GM12878 (cell line): ENCODE data around the gene PRRT1B. TPM values are rescaled to one million over a fixed set of nuclear protein-coding genes. Genes with fewer than 3 reads are reported as not detected.
A peak's percentile ranks its signal among the peaks of the same experiment; 100 is the strongest.

Source experiments
- ATAC-seq: fragments of 200-7000 bp; cut with Tn5 transposase; 3 replicates; pipeline ENCODE4 v1.9.1; 2020; ENCODE audit warnings: mild to moderate bottlenecking, moderate library complexity
- BruUV-seq: library from RNA; stranded (reverse); fragments of 400-500 nt; replicated peaks from 2 replicates; lab custom pipeline; 2021; lab: Mats Ljungman, UMichigan
- CTCF ChIA-PET: fragments of 300-600 bp; sonication (Branson Sonifier 250); formaldehyde crosslinking; extraction: SDS; loops from one replicate; lab custom pipeline; 2021; ENCODE audit warnings: inconsistent platforms; lab: Yijun Ruan, JAX
- POLR2A ChIA-PET: fragments of 350-600 bp; formaldehyde crosslinking; extraction: SDS; loops from one replicate; lab custom pipeline; 2021; ENCODE audit warnings: inconsistent platforms; lab: Charles Lee
- RAD21 ChIA-PET: fragments of 300-600 bp; sonication (Branson Sonifier 250); formaldehyde crosslinking; loops from one replicate; lab custom pipeline; 2023; ENCODE audit warnings: antibody characterized with exemption; ENCODE audit not compliant: unreplicated experiment; lab: Charles Lee
- SMC1A ChIA-PET: fragments of 300-600 bp; sonication (Branson Sonifier 250); formaldehyde crosslinking; loops from one replicate; lab custom pipeline; 2023; ENCODE audit not compliant: unreplicated experiment, uncharacterized antibody; lab: Charles Lee
- DNase-seq: peaks from one replicate; pipeline ENCODE4 v3.0.0-alpha.2; 2011; ENCODE audit warnings: low read depth, low spot score
- FAIRE-seq: peaks from 3 replicates; lab custom pipeline; 2011; peaks lifted over from hg19 to GRCh38; lab: Jason Lieb, UNC
- H2AFZ ChIP-seq: 2 replicates; pipeline ENCODE4 v1.6.0; 2011; ENCODE audit warnings: low read depth, low read length, control low read depth; ENCODE audit not compliant: control insufficient read depth
- H3K27ac ChIP-seq: 2 replicates; pipeline ENCODE4 v1.5.1; 2011; ENCODE audit warnings: control low read depth; ENCODE audit not compliant: control insufficient read depth, insufficient read depth
- H3K27me3 ChIP-seq, 2 experiments: replicated peaks in 1 of 2; 2 replicates each; pipeline versions ENCODE4 v1.6.0 to v1.6.1; 2011; ENCODE audit warnings: low read length in 1 of 2; ENCODE audit not compliant: control insufficient read depth in 2 of 2, insufficient read depth in 2 of 2
- H3K36me3 ChIP-seq, 2 experiments: 2 replicates each; pipeline ENCODE4 v1.5.1; 2011; ENCODE audit warnings: low read length in 1 of 2; ENCODE audit not compliant: control insufficient read depth in 2 of 2, insufficient read depth in 2 of 2
- H3K4me1 ChIP-seq: 2 replicates; pipeline ENCODE4 v1.6.1; 2011; ENCODE audit warnings: mild to moderate bottlenecking, low read length, moderate library complexity, mixed read lengths; ENCODE audit not compliant: control insufficient read depth, insufficient read depth
- H3K4me2 ChIP-seq: 2 replicates; pipeline ENCODE4 v1.6.0; 2011; ENCODE audit warnings: control low read depth; ENCODE audit not compliant: control insufficient read depth, insufficient read depth
- H3K4me3 ChIP-seq: fragments of 200-600 bp; sonication (generic); 2 replicates; pipeline ENCODE4 v1.5.1; 2016
- H3K79me2 ChIP-seq: 2 replicates; pipeline ENCODE4 v1.6.0; 2011; ENCODE audit warnings: low read length; ENCODE audit not compliant: control insufficient read depth, insufficient read depth
- H3K9ac ChIP-seq: 2 replicates; pipeline ENCODE4 v1.8.0; 2011; ENCODE audit warnings: low read length, control low read depth, mixed read lengths; ENCODE audit not compliant: control insufficient read depth, insufficient read depth
- H3K9me3 ChIP-seq: replicated peaks from 3 replicates; pipeline ENCODE4 v1.5.1; 2011; ENCODE audit warnings: mild to moderate bottlenecking, low read length; ENCODE audit not compliant: control insufficient read depth, insufficient read depth
- H4K20me1 ChIP-seq: 2 replicates; pipeline ENCODE4 v1.6.0; 2011; ENCODE audit not compliant: control insufficient read depth, insufficient read depth
- POLR2A ChIP-seq: IDR thresholded peaks from 2 replicates; pipeline ENCODE4 v1.6.1; 2011; ENCODE audit warnings: low read depth, mild to moderate bottlenecking, low read length
- POLR2AphosphoS2 ChIP-seq: IDR thresholded peaks from 2 replicates; pipeline ENCODE4 v1.6.1; 2011; ENCODE audit warnings: low read depth, mild to moderate bottlenecking, low read length, improper control_type of control experiment, moderate library complexity
- POLR2AphosphoS5 ChIP-seq: IDR thresholded peaks from 2 replicates; pipeline ENCODE4 v1.6.1; 2011; ENCODE audit warnings: mild to moderate bottlenecking, low read length, inconsistent platforms
- SMAD5 ChIP-seq: IDR thresholded peaks from 2 replicates; pipeline ENCODE4 v1.6.1; 2016; ENCODE audit warnings: antibody characterized with exemption, low read depth
- ZNF207 ChIP-seq: fragments of 450-650 bp; IDR thresholded peaks from 2 replicates; pipeline ENCODE4 v1.6.1; 2014; ENCODE audit warnings: antibody characterized with exemption, mild to moderate bottlenecking, borderline replicate concordance
- WGBS: methylation state at CpG from one replicate; pipeline ENCODE4 v1.1.6; 2016; ENCODE audit warnings: low lambda C conversion rate; ENCODE audit not compliant: insufficient replicate concordance, insufficient coverage; ENCODE audit errors: missing lambda C conversion rate; 5-methylcytosine and 5-hydroxymethylcytosine counted together
- in situ Hi-C: fragments of 300-500 bp; cut with MboI; formaldehyde crosslinking; loops from 9 replicates; pipeline ENCODE4 v1.14.3; 2018; ENCODE audit warnings: mixed read lengths
- intact Hi-C: fragments of 100-400 bp; cut with micrococcal nuclease; formaldehyde crosslinking; loops from one replicate; pipeline ENCODE4 v1.14.2; 2022; ENCODE audit not compliant: unreplicated experiment
- polyA plus RNA-seq, 11 experiments: library from polyadenylated mRNA; depleted of rRNA in 4 of 11; unstranded in 6 of 11; stranded (reverse) in 5 of 11; fragments of >200 nt; fragmentation: Nextera tagmentation in 4 of 11; fragmentation: Illumina TruSeq in 1 of 11; extraction: Ambion mirVana in 4 of 11; extraction: Trizol in 1 of 11; gene quantifications; 1 replicate in 1 of 11; 2 replicates in 10 of 11; pipeline versions ENCODE4 v1.2.1 to v1.2.3, GENCODE V29; 2011 to 2016; ENCODE audit warnings: inconsistent platforms in 2 of 11, missing spikeins in 2 of 11, low read depth in 1 of 11
- total RNA-seq, 4 experiments: library from RNA; depleted of rRNA in 3 of 4; stranded (reverse); fragments of >200 nt in 3 of 4; fragmentation: Illumina TruSeq in 1 of 4; extraction: Trizol in 1 of 4; gene quantifications; 2 replicates each; pipeline versions ENCODE4 v1.2.1 to v1.2.3, GENCODE V29; 2013 to 2021
- TF ChIP-seq, protein P1 (sequence below): IDR thresholded peaks from 2 replicates; pipeline ENCODE4 v1.6.1; 2011; ENCODE audit warnings: mild to moderate bottlenecking, low read depth, low read length, moderate library complexity; ENCODE audit not compliant: insufficient replicate concordance

The PRRT1B gene
- total and polyA plus RNA-seq, 10 of the 15 experiments (the other 5 are each of a cell fraction or from before 2014, with no cell fraction given) = not detected

DNA sequence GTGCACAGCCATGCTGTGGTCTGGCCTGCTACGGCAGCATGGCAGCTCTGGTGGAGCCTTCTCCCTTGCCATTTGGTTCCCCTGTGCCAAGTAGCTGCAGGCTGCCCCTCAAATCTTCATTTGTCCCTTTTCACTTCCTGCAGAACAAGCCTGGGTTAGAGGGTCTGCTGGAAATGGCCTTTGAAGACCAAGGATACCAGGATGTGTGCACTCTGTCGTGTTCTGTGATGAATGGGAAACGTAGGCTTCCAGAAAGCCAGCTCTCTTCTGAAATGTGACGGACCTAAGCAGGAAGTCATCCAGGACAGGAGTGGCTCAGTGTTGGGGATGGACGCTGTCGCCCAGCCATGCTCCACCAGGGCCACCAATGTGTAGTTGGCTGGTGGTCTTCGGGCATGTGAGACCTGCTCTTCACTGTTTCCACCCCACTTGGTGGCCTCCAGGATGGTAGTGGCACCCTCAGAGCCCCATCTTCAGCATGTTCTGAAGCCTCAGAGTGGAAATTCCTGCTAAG, 46.0 kb upstream of the PRRT1B start:
- Histone ChIP-seq H3K9me3 (no peaks in the 10 kb centered on the region), H3K27ac (no peak overlapping the region), H2AFZ (no peak overlapping the region), H3K4me3 (no peak overlapping the region), H3K79me2 (peaks cover 5% of the 10 kb centered on the region), H3K27me3 (no peaks in the 10 kb centered on the region), H3K4me2 (no peak overlapping the region), H3K4me1 (peaks cover 8% of the 10 kb centered on the region), H4K20me1 (no peaks in the 10 kb centered on the region), H3K36me3 (peaks cover 12 to 30% of the 10 kb centered on the region in 2 experiments; a peak in 3 of 4 replicates), H3K9ac (no peak overlapping the region)
- ChIA-PET RAD21 (no interaction called here), CTCF (interaction anchor here (0.7 to 2.0 kb wide), 2 partner anchors 9 to 246 kb away, joined by 3 to 4 read pairs; no protein-coding TSS in a partner anchor), SMC1A (no interaction called here), POLR2A (no interaction called here)
- DNase-seq (no peak), FAIRE-seq (no peak), ATAC-seq (no peak)
- WGBS = 99% methylated on average over 7 of the region's 7 CpGs
- TF ChIP-seq POLR2AphosphoS2 (0 out of 2 replicates have a peak, but pooled peaks have one; percentile 36), SMAD5 (0 out of 2 replicates have a peak, but pooled peaks have one; percentile 33), ZNF207 (no peak), POLR2A (peak; percentile 66)
- intact Hi-C loops = no loop called here
- in situ Hi-C loops = no loop called here
- BruUV-seq = no TSS peak

DNA sequence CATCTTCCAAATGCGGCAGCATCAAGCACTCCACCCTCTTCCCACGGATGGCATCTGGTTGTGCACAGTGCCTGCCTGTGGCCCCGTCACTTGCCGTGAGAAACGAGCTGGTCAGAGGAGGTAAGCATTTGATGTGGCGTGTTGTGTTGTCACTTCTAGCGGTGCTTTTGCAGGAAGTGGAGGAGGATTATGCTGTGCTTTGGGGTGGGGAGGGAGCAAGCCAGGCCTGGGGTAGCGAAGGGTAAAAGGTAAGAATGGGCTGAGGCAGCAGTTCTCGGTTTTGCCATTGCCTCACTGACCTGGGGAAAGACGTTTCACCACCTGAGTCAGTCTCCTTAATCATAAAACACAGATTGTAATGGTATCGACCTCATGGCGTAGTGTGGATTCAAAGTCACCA, 44.9 kb upstream of the PRRT1B start:
- CTCF ChIA-PET = interaction anchor here (0.7 to 1.1 kb wide), 2 partner anchors 8 to 374 kb away, joined by 3 read pairs; partner anchors contain the start of gene NUP214
- Histone ChIP-seq H4K20me1 (no peaks in the 10 kb centered on the region), H3K4me3 (no peak overlapping the region), H3K79me2 (peaks cover 5% of the 10 kb centered on the region), H3K9me3 (no peaks in the 10 kb centered on the region), H3K4me2 (no peak overlapping the region), H3K27me3 (no peaks in the 10 kb centered on the region), H2AFZ (no peak overlapping the region), H3K4me1 (peaks cover 8% of the 10 kb centered on the region), H3K36me3 (peaks cover 10 to 24% of the 10 kb centered on the region in 2 experiments; a peak in 3 of 4 replicates), H3K27ac (no peak overlapping the region), H3K9ac (no peak overlapping the region)
- BruUV-seq = no TSS peak
- 65% methylated on average over 12 of the region's 12 CpGs for WGBS
- TF ChIP-seq POLR2AphosphoS5 (peak; percentile 53; the same call in 1 of the 2 replicates), POLR2AphosphoS2 (0 out of 2 replicates have a peak, but pooled peaks have one; percentile 31), POLR2A (peak; percentile 58)
- TF ChIP-seq, protein P1, sequence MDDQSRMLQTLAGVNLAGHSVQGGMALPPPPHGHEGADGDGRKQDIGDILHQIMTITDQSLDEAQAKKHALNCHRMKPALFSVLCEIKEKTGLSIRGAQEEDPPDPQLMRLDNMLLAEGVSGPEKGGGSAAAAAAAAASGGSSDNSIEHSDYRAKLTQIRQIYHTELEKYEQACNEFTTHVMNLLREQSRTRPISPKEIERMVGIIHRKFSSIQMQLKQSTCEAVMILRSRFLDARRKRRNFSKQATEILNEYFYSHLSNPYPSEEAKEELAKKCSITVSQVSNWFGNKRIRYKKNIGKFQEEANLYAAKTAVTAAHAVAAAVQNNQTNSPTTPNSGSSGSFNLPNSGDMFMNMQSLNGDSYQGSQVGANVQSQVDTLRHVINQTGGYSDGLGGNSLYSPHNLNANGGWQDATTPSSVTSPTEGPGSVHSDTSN = no peak
- no peak for FAIRE-seq
- POLR2A ChIA-PET = no interaction called here
- ATAC-seq = no peak
- RAD21 ChIA-PET = no interaction called here
- DNase-seq = no peak
- intact Hi-C loops (no loop called here), in situ Hi-C loops (no loop called here)
- SMC1A ChIA-PET = interaction anchor here (0.9 kb wide), 1 partner anchor 258 kb away, joined by 3 read pairs; no protein-coding TSS in a partner anchor
